MM.1S (cell line): ENCODE measurements around the gene TOM1L1.

Source experiments
- CTCF ChIP-seq: fragments of 300-600 bp; sonication (generic); IDR thresholded peaks from 2 replicates; pipeline ENCODE4 v1.5.1; 2016; ENCODE audit warnings: antibody characterized with exemption, low read length, mixed read lengths
- EZH2 ChIP-seq: fragments of 300-600 bp; sonication (generic); optimal IDR thresholded peaks from 2 replicates; pipeline ENCODE3; 2017; ENCODE audit warnings: low read depth, mild to moderate bottlenecking, antibody characterized with exemption, low read length, mixed read lengths
- EZH2phosphoT487 ChIP-seq: fragments of 300-600 bp; sonication (generic); IDR thresholded peaks from 2 replicates; pipeline ENCODE4 v1.6.1; 2018; ENCODE audit warnings: antibody characterized with exemption, low read length

- TF ChIP-seq CTCF (no peak), EZH2phosphoT487 (no peak), EZH2 (no peak)
Observed at GRCh38 chr17:54991567-54991966, 90.9 kb downstream of the TOM1L1 start.
